Subcutaneous adipose tissue (tissue), 4 donors: Measurements from ENCODE around the gene ISOC2. TPM values are rescaled to one million over a fixed set of nuclear protein-coding genes. Genes with fewer than 3 reads are reported as not detected.

Experiments
- total RNA-seq, 4 donors: library from RNA; depleted of rRNA; stranded (reverse); fragments of >200 nt; gene quantifications; one replicate each; pipeline ENCODE4 v1.1.0, GENCODE V29; 2016
- TF ChIP-seq, protein P1 (sequence below): fragments of 450-650 bp; IDR thresholded peaks from one replicate; pipeline ENCODE4 v1.5.1; 2016; ENCODE audit warnings: low read depth, mild to moderate bottlenecking, control low read depth, antibody characterized with exemption, moderate library complexity

ISOC2 gene
- total RNA-seq, 4 donors from 2014 or later: 38.2 to 62.4 (median 45.7) TPM

DNA sequence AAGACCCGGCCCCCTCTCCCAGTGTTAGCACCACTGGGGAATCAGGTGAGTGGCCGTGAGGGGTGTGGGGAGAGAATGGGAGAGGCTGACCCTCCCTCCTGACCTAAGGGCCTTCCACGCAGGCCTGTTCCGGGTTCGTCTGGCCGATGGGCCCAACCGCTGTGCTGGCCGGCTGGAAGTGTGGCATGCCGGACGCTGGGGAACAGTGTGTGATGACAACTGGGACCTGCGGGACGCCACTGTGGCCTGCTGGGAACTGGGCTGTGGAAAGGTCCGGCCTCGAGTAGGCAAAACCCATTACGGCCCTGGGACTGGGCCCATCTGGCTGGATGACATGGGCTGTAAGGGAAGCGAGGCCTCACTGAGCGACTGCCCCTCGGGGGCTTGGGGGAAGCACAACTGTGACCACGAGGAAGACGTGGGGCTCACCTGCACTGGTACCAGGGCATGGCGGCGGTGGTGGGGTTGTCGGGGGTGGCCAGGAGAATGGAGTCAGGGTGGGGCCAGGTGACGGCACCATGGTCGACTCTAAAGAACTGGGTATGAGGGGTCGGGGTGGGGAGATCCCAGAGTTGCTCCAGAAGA is 39.0 kb upstream of the ISOC2 start:
- TF ChIP-seq, protein P1, sequence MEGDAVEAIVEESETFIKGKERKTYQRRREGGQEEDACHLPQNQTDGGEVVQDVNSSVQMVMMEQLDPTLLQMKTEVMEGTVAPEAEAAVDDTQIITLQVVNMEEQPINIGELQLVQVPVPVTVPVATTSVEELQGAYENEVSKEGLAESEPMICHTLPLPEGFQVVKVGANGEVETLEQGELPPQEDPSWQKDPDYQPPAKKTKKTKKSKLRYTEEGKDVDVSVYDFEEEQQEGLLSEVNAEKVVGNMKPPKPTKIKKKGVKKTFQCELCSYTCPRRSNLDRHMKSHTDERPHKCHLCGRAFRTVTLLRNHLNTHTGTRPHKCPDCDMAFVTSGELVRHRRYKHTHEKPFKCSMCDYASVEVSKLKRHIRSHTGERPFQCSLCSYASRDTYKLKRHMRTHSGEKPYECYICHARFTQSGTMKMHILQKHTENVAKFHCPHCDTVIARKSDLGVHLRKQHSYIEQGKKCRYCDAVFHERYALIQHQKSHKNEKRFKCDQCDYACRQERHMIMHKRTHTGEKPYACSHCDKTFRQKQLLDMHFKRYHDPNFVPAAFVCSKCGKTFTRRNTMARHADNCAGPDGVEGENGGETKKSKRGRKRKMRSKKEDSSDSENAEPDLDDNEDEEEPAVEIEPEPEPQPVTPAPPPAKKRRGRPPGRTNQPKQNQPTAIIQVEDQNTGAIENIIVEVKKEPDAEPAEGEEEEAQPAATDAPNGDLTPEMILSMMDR: no peak

DNA sequence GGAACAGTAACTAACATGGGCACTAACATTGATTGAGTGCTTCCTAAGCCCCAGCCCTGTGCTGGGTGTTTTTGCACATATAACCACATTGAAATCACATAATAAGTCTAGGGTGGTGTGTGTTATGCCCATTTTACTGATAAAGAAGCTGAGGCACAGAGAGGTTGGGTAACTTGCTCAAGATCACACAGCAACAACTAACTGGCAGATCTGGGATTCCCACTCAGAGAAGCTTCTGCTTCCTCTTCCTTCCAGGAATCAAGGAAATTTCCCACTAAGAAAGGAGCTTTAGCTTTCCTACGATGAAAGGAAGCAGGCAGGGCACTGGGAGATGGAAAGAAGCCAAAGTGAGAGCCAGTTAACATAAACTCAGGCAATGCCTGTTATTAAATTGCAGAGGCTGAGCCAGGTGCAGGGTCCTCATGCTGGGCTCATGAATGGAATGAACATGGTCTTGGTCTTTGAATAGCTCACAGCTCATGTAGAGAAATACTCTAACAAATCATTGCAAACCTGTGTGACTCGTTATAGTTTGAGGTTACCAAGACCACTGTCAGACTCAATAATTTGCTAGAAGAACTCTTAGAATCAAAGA is 36.9 kb upstream of the ISOC2 start:
- TF ChIP-seq, protein P1: no peak

DNA sequence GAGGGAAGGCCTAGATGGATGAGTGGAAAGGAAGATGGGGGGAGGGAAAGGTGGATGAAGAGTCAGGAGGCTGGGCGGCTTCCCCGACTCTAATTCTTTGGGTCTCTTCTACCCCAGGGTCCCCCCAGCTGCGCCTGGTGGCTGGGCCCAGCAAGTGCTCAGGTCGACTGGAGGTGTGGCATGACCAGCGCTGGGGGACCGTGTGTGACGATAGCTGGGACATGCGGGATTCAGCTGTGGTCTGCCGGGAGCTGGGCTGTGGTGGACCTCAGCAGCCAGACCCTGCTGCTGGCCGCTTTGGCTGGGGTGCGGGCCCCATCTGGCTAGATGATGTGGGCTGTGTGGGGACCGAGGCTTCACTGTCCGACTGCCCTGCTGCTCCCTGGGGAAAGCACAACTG is 36.3 kb upstream of the ISOC2 start:
- TF ChIP-seq, protein P1: no peak

DNA sequence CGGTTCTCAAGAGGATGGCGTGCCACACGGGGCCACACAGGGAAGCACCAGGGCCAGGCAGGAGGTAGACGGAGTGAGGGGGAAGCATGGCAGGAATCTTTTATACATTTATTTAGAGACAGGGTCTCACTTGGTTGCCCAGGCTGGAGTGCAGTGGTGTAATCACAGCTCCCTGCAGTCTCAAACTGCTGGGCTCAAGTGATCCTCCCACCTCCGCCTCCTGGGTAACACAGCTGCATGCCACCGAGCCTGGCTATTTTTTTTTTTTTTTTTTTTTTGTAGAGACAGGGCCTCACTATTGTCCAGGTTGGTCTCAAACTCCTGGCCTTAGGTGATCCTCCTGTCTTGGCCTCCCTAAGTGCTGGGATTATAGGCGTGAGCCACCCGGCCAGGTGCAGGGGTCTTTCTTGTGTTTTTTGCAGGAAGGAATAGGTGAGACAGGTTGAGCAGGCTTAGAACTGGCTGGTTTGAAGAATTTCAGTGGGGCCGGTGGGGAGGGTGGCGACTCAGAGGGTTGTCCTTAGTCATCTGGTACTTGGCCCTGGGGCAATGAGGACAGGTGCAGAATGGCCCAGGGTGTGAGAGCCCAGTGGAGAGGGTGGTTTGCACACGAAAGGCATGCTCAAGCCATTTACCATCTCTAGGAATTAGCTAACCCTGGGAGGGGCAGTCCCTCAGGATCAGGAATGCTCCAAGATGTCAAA is 34.4 kb upstream of the ISOC2 start:
- TF ChIP-seq, protein P1: no peak

DNA sequence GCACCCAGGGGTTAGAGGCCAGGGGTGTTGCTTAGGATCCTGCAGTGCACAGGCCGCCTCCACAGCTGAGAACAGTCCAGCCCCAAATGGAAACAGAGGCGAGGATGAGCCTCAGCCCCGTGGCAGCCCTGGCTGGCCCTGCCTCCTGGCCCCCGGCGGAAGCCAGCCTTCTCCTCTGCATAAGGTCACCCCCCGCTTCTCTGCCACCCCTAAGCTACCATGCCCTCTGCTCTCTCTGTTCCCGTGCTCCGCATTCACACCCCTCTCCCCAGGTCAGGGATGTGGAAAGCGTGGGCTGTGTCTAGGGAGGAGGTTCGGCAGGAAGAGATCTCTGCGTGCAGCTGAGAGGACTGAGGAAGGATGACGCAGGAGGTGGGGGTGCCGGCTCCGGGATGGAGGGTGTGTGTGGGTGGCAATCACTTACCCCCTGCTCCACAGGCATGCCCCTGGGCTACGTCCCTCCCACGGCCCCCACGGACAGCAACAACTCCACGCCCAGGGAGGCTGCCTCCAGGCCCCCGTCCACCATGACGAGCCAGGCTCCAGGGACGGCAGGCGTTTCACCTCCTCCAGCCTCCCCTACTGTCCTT is 32.8 kb upstream of the ISOC2 start:
- TF ChIP-seq, protein P1: no peak

DNA sequence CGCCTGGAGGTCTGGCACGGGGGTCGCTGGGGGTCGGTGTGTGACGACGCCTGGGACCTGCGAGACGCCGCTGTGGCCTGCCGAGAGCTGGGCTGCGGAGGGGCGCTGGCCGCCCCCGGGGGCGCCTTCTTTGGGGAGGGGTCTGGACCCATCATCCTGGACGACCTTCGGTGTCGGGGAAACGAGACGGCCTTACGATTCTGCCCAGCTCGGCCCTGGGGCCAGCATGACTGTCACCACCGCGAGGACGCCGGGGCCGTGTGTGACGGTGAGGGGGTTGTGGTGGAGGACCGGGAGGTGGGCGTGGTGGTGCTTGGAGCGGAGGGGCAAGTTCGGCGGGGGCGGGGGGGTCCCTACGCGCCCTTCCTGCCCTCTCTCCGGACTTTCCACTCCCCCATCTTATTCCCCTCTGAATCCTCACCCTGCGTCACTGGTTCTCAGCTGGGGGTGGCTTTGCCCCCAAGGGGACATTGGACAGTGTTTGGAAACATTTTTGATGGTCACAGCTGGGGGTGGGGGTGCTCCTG is 32.3 kb upstream of the ISOC2 start:
- TF ChIP-seq, protein P1: no peak
